Ishikawa (cell line): ENCODE data around the gene HOXD4.

Experiments
- CEBPB ChIP-seq: IDR thresholded peaks from 2 replicates; pipeline ENCODE4 v1.6.1; 2012
- CREB1 ChIP-seq: IDR thresholded peaks from 2 replicates; pipeline ENCODE4 v1.6.1; 2012; ENCODE audit warnings: low read depth
- EGR1 ChIP-seq: IDR thresholded peaks from 2 replicates; pipeline ENCODE4 v1.6.1; 2012
- EP300 ChIP-seq: IDR thresholded peaks from 2 replicates; pipeline ENCODE4 v1.6.1; 2012; ENCODE audit warnings: borderline replicate concordance
- FOXM1 ChIP-seq: IDR thresholded peaks from 2 replicates; pipeline ENCODE4 v1.6.1; 2012; ENCODE audit warnings: low read depth, borderline replicate concordance
- MAX ChIP-seq: IDR thresholded peaks from 2 replicates; pipeline ENCODE4 v1.6.1; 2012
- NFIC ChIP-seq: IDR thresholded peaks from 2 replicates; pipeline ENCODE4 v1.6.1; 2012
- RAD21 ChIP-seq: IDR thresholded peaks from 2 replicates; pipeline ENCODE4 v1.6.1; 2012; ENCODE audit warnings: low read depth
- REST ChIP-seq: IDR thresholded peaks from 2 replicates; pipeline ENCODE4 v1.6.1; 2012; ENCODE audit warnings: low read depth, mild to moderate bottlenecking
- TAF1 ChIP-seq: IDR thresholded peaks from 2 replicates; pipeline ENCODE4 v1.6.1; 2012; ENCODE audit warnings: low read depth, mild to moderate bottlenecking
- TCF12 ChIP-seq: IDR thresholded peaks from 2 replicates; pipeline ENCODE4 v1.6.1; 2012; ENCODE audit warnings: low read depth
- TEAD4 ChIP-seq: IDR thresholded peaks from 2 replicates; pipeline ENCODE4 v1.6.1; 2012
- USF1 ChIP-seq: IDR thresholded peaks from 2 replicates; pipeline ENCODE4 v1.6.1; 2012
- YY1 ChIP-seq: IDR thresholded peaks from 2 replicates; pipeline ENCODE4 v1.6.1; 2012; ENCODE audit warnings: low read depth
- ZBTB7A ChIP-seq: IDR thresholded peaks from 2 replicates; pipeline ENCODE4 v1.6.1; 2012; ENCODE audit warnings: low read depth

HOXD4 gene

GRCh38 chr2:176172895-176173566, 21.7 kb downstream of the HOXD4 start:
- TF ChIP-seq REST (no peak), TCF12 (no peak), YY1 (no peak), NFIC (no peak), TAF1 (no peak), MAX (no peak), RAD21 (no peak), CREB1 (no peak), TEAD4 (no peak), EP300 (no peak), CEBPB (no peak), FOXM1 (no peak), EGR1 (no peak), ZBTB7A (no peak), USF1 (no peak)

- TF ChIP-seq NFIC (no peak), EGR1 (no peak), REST (no peak), TAF1 (no peak), CEBPB (no peak), TCF12 (no peak), MAX (no peak), EP300 (no peak), ZBTB7A (no peak), RAD21 (no peak), FOXM1 (no peak), USF1 (no peak), CREB1 (no peak), YY1 (no peak), TEAD4 (no peak)
Measured at GRCh38 chr2:176173567-176174381, 22.4 kb downstream of the HOXD4 start.

- no peak for TF ChIP-seq MAX
- no peak for TF ChIP-seq FOXM1
- no peak for TF ChIP-seq CREB1
- TF ChIP-seq EGR1 = no peak
- no peak for TF ChIP-seq NFIC
Measured at GRCh38 chr2:176174382-176174823, 23.1 kb downstream of the HOXD4 start.

GRCh38 chr2:176174824-176175708, 23.7 kb downstream of the HOXD4 start:
- TF ChIP-seq YY1 = no peak
- TF ChIP-seq ZBTB7A = no peak
- no peak for TF ChIP-seq TAF1
- no peak for TF ChIP-seq EGR1
- TF ChIP-seq CEBPB = no peak
- TF ChIP-seq FOXM1 = no peak
- TF ChIP-seq EP300 = no peak
